Ishikawa (cell line): ENCODE results near the gene SETD1B.
A peak's percentile ranks its signal among the peaks of the same experiment; 100 is the strongest.

ENCODE experiments used
- CREB1 ChIP-seq: IDR thresholded peaks from 2 replicates; pipeline ENCODE4 v1.6.1; 2012; ENCODE audit warnings: low read depth
- EGR1 ChIP-seq: IDR thresholded peaks from 2 replicates; pipeline ENCODE4 v1.6.1; 2012
- EP300 ChIP-seq: IDR thresholded peaks from 2 replicates; pipeline ENCODE4 v1.6.1; 2012; ENCODE audit warnings: borderline replicate concordance
- NFIC ChIP-seq: IDR thresholded peaks from 2 replicates; pipeline ENCODE4 v1.6.1; 2012
- RAD21 ChIP-seq: IDR thresholded peaks from 2 replicates; pipeline ENCODE4 v1.6.1; 2012; ENCODE audit warnings: low read depth
- TAF1 ChIP-seq: IDR thresholded peaks from 2 replicates; pipeline ENCODE4 v1.6.1; 2012; ENCODE audit warnings: low read depth, mild to moderate bottlenecking
- TCF12 ChIP-seq: IDR thresholded peaks from 2 replicates; pipeline ENCODE4 v1.6.1; 2012; ENCODE audit warnings: low read depth
- TEAD4 ChIP-seq: IDR thresholded peaks from 2 replicates; pipeline ENCODE4 v1.6.1; 2012
- TF ChIP-seq, protein P1 (sequence below): IDR thresholded peaks from 2 replicates; pipeline ENCODE4 v1.6.1; 2012; ENCODE audit warnings: low read depth, mild to moderate bottlenecking
- TF ChIP-seq, protein P2 (sequence below): IDR thresholded peaks from 2 replicates; pipeline ENCODE4 v1.6.1; 2012

DNA sequence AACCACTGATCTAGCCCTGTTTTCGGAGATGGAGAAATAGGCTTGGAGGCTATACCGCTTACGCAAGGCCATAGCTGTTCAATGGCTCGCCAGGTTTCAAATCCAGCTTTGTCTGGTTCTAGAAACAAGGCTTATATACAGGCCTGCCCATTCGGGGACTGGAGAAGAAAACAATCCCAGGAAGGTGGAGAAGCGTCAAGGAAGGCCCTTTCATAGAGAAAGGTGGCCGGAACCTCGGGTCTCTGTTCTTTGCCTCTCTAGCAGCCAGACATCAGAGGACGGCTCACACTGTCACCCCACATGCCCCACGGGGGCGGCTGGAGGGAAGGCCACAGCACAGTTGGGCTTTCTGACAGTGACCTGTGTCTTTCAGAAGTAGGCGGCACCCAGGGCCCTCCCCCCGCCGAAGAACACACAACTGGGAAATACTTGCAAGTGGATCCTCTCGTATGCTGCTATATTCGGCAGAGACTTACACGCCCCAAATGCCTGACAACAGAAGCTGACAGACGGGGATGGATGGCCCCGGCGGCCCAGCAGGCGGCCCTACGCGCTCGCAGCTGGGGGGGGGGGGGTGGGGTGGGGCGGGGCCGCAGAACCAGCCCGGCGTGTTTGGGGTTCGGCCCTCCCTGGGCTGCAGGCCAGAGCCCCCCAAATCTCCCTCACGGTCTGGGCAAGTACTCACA is 4.5 kb upstream of the SETD1B start:
- TF ChIP-seq RAD21 (no peak), TEAD4 (peak; percentile 45; the same call in 1 of the 2 replicates), NFIC (peak; percentile 56; the same call in 1 of the 2 replicates), CREB1 (no peak), TAF1 (peak; percentile 4; the same call in 1 of the 2 replicates), EGR1 (no peak), EP300 (no peak), TCF12 (no peak; the same call in 1 of the 2 replicates)
- TF ChIP-seq, protein P1, sequence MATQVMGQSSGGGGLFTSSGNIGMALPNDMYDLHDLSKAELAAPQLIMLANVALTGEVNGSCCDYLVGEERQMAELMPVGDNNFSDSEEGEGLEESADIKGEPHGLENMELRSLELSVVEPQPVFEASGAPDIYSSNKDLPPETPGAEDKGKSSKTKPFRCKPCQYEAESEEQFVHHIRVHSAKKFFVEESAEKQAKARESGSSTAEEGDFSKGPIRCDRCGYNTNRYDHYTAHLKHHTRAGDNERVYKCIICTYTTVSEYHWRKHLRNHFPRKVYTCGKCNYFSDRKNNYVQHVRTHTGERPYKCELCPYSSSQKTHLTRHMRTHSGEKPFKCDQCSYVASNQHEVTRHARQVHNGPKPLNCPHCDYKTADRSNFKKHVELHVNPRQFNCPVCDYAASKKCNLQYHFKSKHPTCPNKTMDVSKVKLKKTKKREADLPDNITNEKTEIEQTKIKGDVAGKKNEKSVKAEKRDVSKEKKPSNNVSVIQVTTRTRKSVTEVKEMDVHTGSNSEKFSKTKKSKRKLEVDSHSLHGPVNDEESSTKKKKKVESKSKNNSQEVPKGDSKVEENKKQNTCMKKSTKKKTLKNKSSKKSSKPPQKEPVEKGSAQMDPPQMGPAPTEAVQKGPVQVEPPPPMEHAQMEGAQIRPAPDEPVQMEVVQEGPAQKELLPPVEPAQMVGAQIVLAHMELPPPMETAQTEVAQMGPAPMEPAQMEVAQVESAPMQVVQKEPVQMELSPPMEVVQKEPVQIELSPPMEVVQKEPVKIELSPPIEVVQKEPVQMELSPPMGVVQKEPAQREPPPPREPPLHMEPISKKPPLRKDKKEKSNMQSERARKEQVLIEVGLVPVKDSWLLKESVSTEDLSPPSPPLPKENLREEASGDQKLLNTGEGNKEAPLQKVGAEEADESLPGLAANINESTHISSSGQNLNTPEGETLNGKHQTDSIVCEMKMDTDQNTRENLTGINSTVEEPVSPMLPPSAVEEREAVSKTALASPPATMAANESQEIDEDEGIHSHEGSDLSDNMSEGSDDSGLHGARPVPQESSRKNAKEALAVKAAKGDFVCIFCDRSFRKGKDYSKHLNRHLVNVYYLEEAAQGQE = no peak
- TF ChIP-seq, protein P2, sequence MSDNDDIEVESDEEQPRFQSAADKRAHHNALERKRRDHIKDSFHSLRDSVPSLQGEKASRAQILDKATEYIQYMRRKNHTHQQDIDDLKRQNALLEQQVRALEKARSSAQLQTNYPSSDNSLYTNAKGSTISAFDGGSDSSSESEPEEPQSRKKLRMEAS = no peak
